GM19023 (cell line): Measurements from ENCODE around the gene CNTN5.
"Not testable (repeated sequence)": the region's sequence is repeated elsewhere in the genome, so short reads cannot be mapped to it uniquely, and the experiment has no call there.

Experiments used
- ATAC-seq: cut with Tn5 transposase; IDR thresholded peaks from one replicate; pipeline ENCODE4 v1.9.1; 2021; ENCODE audit warnings: mild to moderate bottlenecking, moderate library complexity; ENCODE audit not compliant: unreplicated experiment

Gene CNTN5

DNA sequence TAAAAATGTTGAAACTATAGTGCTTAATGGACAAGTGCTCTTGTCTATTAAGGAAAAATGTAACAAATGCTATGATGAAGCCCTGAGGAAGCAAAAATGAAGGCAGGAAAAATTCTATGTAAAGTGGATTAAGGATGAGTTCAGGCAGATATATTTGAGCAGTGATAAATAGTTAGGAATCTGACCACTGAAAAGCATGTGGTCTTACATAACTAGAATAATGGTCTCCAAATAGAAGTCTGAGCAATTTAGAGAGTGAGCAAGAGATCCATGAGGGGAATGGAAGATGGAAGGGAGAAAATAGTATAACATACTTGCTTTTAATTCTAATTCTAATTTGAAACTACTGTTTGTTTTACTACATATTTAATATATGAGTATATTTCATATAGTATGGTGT is 1155.7 kb downstream of the CNTN5 start:
- no peak for ATAC-seq

DNA sequence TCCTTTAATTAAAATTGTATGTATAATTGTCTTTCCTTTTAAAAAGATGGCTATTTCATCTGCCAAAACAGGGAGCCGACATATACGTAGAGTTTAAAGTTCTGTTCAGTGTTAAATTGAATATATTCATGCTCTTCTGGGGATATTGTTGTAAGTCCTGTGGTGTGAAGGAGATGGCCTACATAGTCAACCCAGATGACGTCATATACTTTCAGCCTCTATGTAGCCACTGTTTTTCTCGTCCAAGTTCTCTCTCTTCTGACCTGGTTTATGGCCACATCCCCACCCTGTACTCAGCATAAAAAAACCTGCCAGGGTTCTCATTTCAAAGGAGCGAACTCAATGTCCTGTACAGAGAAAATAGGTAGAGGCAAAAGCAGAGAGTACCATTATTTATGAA is 1156.9 kb downstream of the CNTN5 start:
- ATAC-seq = no peak

DNA sequence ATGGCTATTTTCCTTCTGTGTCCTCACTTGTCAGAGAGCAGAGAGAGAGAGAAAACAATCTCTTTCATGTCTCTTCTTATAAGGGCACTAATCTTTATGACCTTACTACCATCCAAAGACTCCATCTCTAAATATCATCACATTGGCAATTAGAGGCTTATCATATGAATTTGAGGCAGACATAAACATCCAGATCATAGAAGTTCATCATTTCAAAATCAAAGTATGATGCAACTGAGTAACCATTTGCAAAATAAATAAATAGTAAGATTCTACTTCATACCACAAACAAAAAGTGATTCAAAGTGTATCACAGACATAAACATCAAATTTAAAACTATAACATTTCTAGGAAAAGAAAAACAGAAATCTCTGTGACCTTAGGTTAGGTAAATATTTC is 1161.6 kb downstream of the CNTN5 start:
- ATAC-seq = no peak

DNA sequence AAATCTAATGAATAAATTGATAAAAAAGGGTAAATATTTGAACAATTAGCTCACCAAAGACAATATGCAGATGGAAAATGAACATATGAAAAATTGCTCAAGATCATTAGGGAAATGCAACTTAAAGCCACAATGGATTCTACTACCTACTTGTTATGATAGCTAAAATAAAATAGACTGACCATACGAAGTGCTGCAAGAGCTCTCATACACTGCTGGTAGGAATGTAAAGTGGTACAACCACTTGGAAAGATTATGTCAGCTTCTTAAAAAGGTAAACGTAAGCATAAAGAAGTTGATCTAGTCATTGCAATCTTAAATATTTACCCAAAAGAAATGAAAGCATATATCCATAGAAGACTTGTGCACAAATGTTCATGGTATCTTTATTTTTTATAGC is 1162.2 kb downstream of the CNTN5 start:
- no peak for ATAC-seq

DNA sequence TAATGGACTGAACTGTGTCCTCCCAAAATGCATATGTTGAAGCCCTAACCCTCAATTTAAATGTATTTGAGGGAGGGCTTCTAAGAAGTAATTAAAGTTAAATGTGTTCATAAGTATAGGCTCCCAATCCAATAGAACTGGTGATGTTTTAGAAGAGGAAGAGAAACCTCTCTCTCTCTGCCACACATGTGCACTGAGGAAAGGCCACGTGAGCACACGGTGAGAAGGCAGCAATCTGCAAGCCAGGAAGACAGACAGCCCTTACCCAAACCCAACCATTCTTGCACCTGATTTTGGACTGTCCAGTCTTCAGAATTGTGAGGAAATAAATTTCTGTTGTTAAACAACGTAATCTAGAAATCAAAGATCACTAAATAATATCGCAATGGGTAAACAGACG is 1164.8 kb downstream of the CNTN5 start:
- ATAC-seq = no peak

DNA sequence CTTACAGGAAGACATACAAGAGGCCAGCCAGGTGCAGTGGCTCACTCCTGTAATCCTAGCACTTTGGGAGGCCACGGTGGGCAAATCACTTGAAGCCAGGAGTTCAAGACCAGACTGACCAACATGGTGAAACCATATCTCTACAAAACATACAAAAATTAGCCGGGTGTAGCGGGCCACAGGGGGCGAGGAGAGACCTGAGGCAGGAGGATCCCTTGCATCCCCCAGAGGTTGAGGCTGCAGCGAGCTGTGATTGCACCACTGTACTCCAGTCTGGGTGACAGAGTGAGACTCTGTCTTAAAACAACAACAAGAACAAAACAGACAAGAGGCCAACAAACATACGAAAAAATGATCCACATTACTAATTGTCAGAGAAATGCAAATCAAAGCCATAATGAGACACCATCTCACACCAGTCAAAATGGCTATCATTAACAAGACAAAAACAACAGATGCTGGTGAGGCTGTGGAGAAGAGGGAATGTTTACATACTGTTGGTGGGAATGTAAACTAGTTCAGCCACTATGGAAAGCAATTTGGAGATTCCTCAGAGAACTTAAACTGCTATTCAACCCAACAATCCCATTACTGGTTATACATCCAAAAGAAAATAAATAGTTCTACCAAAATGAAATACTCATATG is 1167.5 kb downstream of the CNTN5 start:
- no peak for ATAC-seq

DNA sequence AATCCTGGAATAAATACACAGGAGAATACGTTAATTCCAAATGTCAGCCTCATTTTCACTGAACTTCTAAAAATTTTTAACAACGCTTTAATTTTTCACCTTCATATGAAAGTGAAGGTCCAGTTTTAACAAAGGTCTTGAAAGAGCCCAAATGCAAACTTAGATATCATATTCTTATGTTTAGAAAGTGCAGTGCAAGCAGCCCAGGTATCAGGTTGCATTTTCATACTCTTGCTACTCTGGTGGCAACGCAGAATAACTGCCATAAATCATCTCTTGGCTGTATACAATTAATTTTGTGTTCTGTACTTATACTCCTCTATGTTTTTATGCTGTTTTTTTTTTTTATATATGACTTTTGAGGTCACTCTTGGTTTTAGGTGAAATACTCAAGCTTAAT is 1169.6 kb downstream of the CNTN5 start:
- ATAC-seq = no peak

DNA sequence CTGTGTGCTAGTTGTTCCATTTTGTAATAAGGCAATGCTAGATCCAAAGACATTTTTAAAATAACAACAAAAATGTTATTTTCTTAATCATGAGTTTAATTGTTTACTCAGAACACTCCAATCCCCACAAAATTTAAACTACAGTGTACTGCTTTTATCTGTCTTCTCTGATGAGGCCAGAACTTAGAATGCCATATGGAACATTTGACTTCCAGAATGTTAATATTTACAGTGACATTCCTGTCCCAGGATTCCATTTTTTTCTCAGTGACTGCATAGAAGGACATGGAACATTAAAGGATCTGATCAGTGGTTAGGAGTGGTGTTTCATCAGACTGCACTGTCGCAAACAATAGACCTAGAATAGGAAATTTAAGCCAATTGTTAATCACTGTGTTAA is 1171.4 kb downstream of the CNTN5 start:
- no peak for ATAC-seq

DNA sequence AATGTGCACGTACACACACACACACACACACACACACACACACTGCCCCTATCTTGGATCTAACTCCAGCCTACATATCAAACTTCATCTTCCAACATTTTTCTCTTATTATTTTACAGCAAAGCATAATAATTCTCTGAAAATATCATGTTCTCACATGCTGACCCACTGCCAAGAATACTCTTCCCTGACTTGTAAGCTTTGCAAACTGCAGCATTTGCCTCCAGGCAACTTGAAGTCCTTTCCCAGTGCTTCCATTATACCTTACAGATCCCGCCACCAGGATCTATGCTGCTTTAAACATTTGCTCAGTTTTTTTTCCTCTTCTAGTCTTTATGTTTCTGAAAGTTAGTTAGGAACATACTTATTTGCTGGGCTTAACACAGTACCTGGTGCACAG is 1183.0 kb downstream of the CNTN5 start:
- ATAC-seq = no peak

DNA sequence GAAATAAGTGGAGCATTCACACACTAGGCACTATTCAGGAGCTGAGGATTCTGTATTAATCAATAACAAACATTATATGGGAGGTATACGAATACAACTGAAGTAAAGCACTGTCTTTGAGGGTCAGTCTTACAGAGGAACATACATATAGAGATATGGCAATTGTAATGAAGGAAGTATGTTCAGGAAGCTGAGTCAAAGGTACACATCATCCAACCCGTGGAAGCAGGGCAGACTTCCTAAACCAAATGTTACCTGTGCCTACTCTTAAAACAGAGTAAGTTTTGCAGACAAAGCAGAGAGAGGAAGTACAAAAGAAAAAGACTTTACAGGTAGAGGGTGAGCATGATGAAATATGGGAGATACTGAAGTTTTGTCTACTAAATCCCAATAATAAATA is 1185.2 kb downstream of the CNTN5 start:
- ATAC-seq = no peak

DNA sequence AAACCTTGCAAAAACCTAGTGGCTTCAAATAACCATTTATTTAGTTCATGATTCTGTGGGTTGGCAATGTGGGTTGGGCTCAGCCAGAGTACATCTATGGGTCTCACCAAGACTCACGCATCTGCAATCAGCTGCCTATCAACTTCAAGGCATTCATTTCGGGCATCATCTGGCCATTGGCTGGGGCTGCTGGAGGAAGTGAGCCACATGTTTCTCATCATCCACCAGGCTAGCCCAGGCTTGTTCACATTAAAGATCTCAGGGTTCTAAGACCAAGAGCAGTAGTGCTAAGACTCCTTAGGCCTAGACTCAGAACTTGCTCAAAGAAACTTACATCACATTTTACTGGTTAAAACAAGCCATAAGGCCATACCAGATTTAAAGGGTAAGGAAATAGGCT is 1187.5 kb downstream of the CNTN5 start:
- ATAC-seq = no peak

DNA sequence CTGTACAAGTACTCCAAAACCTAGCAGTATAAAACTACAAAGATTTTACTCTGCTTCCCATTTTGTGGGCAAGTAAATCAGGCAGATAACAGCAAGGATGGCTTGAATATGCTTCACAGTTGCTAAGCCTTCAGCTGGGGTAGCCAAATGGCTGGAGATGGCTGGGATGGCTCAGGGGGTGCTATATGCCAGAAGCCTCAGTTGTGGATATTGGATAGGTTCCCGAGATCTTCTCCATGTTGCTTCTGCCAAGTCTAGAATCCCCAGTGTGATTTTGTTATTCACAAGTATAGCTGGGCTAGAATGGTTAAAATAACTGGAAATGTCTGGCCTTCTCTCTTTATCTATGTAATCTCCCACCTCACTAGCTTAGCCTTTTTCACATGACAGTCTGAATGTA is 1194.0 kb downstream of the CNTN5 start:
- ATAC-seq = no peak

DNA sequence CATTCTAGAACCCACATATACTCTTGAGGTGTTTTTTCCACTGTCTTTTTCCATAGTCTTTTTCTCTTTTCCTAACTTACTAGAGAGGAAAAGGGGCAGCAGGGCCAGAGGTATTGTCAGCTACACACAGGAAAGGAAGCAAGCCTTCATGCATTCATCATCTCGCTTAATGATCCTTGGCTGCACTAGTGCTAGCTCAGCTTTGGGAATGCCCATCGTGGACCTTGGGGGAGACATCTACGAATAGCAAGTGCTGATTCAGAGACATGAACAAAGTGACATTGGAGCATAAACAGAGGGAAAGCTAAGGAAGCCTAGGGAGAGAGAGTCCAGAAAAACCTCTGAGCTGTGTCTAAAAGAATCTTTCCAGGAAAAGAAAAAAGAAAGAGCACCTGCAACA is 1200.1 kb downstream of the CNTN5 start:
- ATAC-seq = no peak

DNA sequence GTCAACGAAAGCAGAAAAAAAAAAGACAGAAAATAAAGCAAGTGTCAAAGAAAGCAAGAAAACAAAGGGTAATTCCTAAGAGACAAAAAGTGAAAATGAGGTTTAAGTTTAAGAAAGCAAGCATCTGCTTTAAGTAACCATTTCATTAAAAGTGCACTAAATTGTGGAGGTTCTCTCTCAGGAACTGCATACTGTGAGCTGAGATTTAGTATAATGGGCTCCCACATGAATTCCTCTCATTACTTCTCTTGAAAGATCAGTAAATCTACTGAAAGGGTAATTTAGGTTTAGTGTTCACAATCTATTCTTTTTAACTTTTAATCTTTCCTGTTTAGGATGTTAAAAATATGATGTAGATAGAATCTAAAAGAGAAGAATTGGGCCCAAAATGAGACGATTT is 1201.0 kb downstream of the CNTN5 start:
- no peak for ATAC-seq

DNA sequence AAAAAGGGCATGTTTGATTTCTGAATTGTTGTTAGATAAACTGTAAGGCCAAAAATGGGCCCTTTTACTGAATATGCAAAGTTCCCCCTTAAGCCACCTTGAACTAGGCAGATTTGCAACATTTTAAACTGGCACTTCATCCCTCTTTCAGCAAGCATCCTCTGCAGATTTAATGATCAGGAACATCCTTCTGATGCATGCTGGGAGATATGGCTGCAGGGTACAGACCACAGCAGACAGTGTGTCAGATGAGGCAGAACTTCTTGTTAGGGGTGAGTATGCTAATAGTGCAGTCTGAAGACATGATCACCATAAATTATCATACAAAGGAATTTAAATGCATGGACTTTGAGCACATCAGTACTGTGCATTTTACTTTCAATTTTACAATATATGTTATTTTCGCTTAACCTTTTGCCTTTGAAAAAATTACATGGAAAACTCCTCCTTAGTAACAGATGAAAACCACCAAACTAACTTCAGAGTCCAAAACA is 1203.8 kb downstream of the CNTN5 start:
- no peak for ATAC-seq

DNA sequence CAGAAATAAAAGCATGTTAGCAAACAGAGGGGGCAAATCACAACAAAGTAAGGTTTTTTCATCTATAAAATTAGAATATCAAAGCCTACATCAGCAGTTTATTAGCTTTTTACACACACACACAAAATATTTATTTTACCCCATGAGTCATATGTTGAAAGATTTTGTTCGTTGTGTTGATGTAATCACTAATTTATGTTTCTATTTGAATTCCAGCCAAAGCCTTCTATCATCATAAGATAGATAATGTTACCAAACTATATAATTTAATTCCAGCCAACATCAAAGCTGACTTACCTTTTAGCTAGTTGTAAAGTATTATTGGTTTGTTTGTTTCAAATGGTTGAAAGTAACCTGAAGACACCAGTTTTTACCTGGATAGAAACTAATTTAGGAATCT is 1208.3 kb downstream of the CNTN5 start:
- no peak for ATAC-seq

DNA sequence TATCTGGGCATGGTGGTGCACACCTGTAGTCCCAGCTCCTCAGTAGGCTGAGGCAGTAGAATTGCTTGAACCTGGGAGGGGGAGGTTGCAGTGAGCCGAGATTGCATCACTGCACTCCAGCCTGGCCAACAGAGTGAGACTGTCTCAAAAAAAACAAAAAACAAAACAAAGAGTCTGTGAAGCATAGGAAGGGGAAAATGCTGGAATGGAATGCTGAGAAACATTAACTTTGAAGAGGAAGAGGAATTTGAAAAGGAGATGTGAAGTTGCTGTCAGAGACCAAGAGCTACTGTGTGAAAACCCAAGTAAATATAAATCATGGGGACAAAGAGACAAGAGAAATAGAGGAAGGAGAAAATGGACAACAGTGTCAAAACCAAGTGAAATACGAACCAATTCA is 1211.3 kb downstream of the CNTN5 start:
- no peak for ATAC-seq

DNA sequence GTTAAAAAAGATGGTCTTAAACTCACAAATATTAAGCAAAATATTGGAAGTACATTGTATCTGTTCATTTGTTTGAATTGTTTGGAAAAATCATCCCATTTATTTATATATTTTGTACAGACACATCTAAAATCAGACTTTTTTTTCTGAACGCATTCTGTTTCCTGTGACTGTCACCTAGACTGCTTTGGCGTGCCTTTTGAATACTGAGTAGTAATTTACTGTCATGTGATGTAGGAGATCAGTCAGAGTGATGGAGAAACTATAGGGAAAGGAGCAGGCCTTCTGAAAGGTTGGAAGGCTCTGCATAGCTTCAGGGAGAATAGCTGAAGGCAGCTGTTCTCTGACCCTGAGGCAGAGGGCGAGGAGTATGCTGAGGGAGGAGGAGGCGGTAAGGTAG is 1214.3 kb downstream of the CNTN5 start:
- no peak for ATAC-seq

DNA sequence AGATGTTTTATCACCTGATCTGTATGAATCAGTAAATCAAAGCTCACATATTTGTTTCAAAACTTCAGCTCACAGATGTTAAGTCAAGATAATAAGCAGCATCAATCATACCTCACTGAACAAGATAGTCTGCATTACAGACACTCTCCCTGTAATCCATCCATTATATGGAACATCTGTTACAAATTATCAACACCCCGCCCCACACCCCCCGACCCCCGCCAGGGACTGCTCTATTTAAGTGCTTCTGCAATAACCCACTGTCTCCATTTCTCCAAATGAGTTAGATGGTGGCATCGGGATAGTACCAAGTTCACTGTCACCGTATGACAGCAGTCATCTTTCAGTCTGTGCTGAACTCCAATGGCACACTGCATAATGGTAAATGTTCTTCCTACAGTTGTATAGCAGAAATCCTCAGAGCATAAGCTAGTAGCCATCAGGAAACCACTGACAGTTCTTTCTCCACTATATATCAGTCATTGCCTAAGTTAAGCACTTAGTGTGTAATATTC is 1219.3 kb downstream of the CNTN5 start:
- ATAC-seq = no peak

DNA sequence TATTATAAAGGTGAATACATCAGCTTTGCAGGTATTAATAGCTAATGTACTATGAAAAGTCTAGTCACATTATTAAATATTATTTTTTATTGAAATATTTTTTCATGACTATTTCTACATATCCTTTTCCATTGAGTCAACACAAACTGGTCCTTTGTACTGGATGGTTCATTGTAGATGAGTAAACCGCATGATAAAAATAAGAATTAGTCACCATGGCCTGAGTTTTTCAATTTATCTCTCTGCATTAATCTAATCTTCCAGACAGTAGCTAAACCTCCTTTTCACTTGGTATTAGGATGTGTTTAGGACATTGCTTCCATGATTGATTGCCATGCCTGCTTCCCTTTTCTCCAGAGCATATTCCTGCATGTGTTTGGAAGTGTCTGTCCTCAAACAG is 1227.0 kb downstream of the CNTN5 start:
- no peak for ATAC-seq

DNA sequence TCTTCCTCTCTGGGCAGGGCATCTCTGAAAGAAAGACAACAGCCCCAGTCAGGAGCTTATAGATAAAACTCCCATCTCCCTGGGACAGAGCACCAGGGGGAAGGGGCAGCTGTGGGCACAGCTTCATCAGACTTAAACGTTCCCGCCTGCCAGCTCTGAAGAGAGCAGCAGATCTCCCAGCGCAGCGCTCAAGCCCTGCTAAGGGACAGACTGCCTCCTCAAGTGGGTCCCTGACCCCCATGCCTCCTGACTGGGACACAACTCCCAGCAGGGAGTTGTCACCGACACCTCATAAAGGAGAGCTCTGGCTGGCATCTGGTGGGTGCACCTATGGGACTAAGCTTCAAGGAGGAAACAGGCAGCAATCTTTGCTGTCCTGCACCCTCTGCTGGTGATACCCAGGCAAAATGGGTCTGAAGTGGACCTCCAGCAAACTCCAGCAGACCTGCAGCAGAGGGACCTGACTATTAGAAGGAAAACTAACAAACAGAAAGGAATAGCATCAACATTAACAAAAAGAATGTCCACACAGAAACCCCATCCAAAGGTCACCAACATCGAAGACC is 1236.6 kb downstream of the CNTN5 start:
- ATAC-seq = not testable (repeated sequence)

DNA sequence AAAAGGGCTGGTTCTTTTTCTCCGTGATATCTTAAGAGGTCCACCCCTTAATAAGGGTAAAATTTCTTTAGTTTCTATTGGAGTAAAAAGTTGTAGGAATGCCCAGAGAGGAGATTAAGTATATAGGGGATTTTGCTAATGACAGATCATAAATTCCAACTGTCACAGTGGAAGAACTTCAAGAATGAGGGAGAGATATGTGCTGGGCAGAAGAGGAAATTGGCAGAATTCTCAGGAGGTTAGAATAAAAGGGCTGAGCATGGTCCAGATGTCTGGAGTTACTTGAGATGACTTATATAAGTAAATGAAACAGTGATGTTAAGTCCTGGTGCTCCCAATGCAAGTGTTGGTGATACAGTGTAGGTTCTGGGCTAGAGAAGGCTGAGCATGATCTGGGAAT is 1248.8 kb downstream of the CNTN5 start:
- no peak for ATAC-seq
